Stimulated activated CD4-positive, alpha-beta T cell treated with anti-CD3 and anti-CD28 coated beads, TNF-alpha, amount 100 ng/mL, for 48 hours (primary cell): ENCODE results near the gene HNRNPA1.
"Not testable (repeated sequence)": the region's sequence is repeated elsewhere in the genome, so short reads cannot be mapped to it uniquely, and the experiment has no call there.

ENCODE experiments used
- DNase-seq, 3 donors: peaks; one replicate each; pipeline ENCODE4 v3.0.0-alpha.2; 2020; ENCODE audit warnings: low read depth in 3 of 3

Gene HNRNPA1

DNA sequence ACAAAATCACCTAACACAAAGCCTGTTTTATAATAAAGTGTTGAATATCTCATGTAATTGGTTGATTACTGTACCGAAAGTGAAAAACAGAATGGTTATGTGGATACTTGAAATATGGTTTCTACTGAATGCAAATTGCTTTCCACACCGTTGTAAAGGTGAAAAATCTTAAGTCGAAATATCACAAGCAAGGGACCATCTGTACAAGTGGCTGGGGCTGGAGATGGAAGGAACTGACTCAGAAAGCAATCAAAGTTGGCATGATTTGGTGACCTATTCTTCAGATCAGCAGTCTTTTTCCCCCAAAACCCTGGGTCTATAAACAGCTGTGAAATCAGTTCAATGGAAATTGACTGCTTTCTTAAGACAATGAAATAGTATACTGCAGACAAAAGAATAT is 4.2 kb upstream of the HNRNPA1 start:
- no peak for DNase-seq

DNA sequence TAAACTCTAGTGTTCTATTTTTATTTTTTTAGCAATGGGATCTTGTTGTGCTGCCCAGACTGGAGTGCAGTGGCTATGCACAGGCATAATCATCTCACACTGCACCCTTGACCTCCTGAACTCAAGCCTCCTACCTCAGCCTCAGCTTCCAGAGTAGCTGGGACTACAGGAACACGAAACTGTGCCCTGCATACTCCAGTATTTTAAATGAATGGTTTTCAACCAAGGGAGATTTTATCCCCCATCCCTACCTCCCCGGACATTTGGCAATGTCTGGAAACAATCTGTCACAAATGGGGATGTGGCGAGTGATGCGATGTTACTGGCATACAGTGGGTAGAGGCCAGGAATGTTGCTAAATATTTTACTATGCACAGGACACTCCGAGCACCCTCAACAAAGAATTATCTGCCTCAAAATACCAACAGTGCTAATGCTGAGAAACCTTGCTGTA is 2.7 kb upstream of the HNRNPA1 start:
- DNase-seq: no peak

- no peak for DNase-seq
Observed at GRCh38 chr12:54279227-54279631, 1.3 kb upstream of the HNRNPA1 start.

GRCh38 chr12:54279632-54280467 is 676 bp upstream of the HNRNPA1 start, which contains the start of gene CBX5:
Gene CBX5, minus strand, starts transcription at chr12:54280122. Its CDS starts 22,472 bp downstream, at chr12:54257650.
- DNase-seq: peak; percentile 98 to 99 (median 99)

- DNase-seq: not testable (repeated sequence)
Observed at GRCh38 chr12:54281261-54281638, 724 bp downstream of the HNRNPA1 start.

DNA sequence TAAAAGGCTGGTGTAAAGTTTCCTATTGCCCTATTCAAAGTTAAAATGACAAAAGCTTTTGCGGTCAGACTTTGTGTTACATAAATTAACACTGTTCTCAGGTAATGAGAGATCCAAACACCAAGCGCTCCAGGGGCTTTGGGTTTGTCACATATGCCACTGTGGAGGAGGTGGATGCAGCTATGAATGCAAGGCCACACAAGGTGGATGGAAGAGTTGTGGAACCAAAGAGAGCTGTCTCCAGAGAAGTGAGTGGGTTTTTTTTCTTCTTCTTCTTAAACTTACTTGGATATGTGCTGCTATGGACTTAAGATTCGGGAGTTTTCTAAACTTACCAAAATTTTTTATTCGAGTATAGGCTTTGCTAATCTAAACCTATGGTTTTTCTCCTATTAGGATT is 1.2 kb downstream of the HNRNPA1 start:
- not testable (repeated sequence) for DNase-seq

DNA sequence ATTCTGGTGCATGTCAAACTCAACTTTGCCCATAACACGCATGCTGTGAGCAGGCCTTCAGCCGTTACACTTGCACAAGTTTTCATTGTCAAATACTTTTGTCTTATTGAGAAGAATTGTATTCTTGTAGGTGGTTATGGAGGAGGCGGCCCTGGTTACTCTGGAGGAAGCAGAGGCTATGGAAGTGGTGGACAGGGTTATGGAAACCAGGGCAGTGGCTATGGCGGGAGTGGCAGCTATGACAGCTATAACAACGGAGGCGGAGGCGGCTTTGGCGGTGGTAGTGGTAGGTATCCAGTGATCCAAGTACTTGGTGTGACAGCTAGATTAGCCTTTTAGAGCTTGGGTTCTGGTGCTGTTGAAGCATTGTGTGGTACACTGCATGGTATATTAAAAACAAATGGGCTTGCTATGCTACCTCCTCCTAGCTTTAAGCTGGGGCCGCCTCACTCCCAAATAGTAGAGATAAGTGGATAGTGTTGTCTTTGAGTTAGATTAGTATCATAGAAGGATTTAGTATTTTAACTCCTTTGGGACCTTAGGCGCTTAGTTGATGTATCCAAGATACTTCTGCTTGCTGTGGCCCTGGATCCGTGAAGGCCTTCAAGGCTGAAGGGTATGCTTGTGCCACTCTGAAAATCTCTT is 2.5 kb downstream of the HNRNPA1 start:
- DNase-seq: peak in 1 of 3 donors; percentile 27

- DNase-seq: not testable (repeated sequence)
Observed at GRCh38 chr12:54284070-54284780, 3.7 kb downstream of the HNRNPA1 start.

GRCh38 chr12:54285150-54286041 is 4.9 kb downstream of the HNRNPA1 start:
- no peak for DNase-seq

GRCh38 chr12:54286042-54287030 is 5.8 kb downstream of the HNRNPA1 start:
- DNase-seq: no peak

DNA sequence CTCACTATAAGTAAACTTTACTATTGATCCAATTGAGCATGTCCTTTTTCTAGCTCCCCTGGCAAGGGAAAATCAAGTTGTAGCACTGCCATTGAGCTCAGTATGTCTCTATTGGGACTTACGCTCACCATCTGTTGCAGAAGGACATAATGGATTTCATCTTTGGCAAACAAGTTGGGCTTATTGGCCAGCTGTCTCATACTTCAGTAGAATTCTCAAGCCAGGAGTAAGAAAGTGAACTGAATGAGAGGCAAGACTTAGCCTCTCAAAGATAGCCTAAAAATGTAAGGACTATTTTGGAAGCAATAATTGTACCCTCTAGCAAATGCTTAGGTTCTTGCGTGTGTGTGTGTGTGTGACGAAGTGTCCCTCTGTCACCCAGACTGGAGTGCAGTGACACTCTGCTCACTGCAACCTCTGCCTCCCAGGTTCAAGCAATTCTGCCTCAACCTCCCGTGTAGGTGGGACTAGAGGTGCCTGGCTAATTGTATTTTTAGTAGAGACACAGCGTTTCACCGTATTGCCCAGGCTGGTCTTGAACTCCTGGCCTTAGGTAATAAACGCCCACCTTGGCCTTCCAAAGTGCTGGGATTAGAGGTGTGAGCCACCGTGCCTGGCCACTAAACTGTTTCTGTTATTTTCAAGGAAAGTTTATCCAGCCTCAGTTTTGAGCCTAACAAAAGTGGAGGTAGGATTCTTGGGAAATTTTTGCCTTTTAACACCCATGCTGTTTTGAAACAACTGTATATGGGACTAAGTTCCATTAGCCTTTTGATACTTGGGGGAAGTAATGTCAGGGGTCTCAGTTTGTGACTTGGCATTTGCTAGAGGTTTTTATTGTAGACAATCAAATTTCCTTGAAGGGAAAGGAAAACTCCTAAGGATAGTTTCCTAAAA is 7.0 kb downstream of the HNRNPA1 start:
- DNase-seq: no peak

DNA sequence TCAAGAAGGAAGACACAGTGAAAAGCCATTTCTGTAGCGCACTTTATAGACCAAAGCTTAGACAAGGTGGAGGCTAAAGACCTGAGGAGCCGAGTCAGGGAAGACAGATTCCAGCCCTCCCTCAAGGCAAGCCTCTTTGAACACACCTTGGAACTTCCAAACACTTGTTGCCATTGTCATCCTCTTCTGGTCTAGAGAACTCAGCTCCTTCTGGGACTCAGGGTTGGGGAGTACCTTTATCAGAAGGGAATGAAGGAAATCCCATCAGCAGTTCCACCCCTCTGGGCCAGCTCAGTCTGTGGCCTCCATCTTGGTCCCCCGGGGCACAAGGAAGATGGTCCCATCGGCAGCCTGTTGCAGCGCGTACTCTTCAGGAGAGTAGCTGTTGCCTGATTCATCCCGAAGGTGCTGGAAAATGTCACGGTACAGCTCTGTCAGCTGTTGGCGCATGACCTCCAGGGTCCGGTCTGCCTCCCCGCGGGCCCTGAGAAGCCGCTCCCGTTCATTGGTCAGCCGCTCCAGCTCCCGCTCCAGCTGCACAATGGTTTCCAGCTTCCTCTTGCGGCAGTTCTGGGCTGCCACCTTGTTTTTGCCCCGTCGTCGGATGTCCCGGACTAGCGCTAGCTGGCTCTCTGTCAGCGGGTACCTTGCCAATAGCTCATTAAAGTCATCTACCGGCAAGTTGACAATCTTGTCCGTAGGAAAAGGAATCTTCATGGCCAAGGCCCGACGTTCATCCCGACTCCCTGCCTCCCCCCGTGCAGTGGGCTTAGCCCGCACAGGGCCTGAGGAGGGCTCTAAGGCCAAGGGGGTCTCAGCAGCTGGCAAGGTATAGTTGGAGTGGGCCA is 11.8 kb downstream of the HNRNPA1 start:
- no peak for DNase-seq

DNA sequence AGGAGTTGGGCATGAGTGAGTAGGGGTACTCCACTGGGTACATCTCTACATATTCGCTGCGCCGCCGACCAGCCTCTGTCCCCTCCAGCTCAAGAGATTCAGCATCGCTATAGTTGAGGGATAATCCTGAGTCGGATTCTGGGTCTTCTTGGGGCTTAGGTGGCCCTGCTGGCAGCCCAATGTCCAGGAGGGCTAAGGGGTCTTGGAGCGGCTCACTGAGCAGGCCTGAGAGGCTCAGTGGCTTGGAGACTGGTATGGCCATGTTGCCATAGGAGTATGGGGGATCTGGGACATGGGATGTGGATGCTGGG is 12.4 kb downstream of the HNRNPA1 start:
- no peak for DNase-seq

GRCh38 chr12:54294152-54294952 is 13.8 kb downstream of the HNRNPA1 start:
- peak in 2 of 3 donors; percentile 27 to 45 for DNase-seq

DNA sequence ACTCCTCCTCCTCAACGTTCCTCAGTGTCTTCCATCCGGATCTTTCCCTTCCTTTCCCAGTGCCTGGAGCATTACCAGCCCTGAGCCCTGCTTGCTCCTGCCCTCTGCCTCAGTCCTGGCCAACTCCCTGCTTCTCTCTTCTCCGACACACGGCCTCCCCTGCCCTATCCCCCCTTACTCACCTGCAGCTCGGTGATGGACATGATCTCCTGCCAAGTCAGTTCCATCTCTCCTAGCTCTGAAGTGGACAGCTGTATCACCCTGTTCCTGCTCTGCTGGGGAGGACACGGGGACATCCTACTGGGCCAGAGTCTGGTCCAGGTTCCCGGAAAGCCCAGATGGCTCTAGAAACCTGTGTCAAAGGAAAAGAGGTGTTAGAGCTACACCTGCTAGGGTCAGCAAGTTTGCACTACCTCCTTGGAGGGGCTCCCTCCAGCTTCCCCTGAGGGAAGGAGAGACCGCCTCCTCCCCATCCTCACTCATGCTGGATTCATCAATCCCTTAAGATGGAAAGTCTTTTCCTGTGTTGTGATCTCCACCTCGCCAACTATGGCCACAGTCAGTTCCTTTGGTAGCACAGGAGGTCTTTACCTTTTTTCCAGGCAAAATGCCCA is 14.5 kb downstream of the HNRNPA1 start:
- DNase-seq: no peak

- no peak for DNase-seq
Observed at GRCh38 chr12:54296393-54297099, 16.0 kb downstream of the HNRNPA1 start.
